GM18498 (cell line): ENCODE measurements around the gene SDCBP2.
"Not testable (repeated sequence)": the region's sequence is repeated elsewhere in the genome, so short reads cannot be mapped to it uniquely, and the experiment has no call there.

Source experiments
- ATAC-seq: cut with Tn5 transposase; IDR thresholded peaks from one replicate; pipeline ENCODE4 v1.9.1; 2021; ENCODE audit warnings: mild to moderate bottlenecking, moderate library complexity; ENCODE audit not compliant: unreplicated experiment

SDCBP2 gene

DNA sequence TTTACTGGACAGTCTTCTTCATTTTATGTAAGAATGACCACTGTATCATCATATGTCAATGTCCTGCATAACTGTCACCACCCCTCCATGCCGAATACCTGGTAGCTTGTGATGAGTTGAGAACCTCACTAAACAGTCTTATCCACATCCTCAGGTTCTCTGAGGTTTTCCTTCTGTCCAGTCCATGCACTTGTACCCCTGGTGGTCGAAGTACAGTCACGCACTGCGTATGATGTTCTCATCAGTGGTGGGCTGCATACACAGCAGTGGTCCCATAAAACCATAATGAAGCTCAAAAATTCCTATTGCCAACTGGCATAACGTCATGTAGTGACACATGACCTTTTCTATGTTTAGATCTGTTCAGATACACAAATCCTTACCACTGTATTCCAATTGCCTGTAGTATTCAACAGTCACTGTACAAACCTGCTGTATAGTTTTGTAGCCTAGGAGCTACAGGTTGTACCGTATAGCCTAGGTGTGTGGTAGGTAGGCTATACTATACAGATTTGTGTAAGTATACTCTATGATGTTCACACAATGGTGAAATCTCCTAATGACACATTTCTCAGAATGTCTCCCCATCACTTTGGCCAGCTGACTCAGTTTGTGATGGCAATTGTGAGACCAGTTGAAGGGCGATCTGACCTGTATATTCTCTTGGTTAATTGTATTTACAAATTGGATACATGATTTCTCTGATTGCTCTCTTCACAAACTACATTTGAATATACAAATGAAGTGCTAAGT is 31.3 kb upstream of the SDCBP2 start:
- no peak for ATAC-seq

DNA sequence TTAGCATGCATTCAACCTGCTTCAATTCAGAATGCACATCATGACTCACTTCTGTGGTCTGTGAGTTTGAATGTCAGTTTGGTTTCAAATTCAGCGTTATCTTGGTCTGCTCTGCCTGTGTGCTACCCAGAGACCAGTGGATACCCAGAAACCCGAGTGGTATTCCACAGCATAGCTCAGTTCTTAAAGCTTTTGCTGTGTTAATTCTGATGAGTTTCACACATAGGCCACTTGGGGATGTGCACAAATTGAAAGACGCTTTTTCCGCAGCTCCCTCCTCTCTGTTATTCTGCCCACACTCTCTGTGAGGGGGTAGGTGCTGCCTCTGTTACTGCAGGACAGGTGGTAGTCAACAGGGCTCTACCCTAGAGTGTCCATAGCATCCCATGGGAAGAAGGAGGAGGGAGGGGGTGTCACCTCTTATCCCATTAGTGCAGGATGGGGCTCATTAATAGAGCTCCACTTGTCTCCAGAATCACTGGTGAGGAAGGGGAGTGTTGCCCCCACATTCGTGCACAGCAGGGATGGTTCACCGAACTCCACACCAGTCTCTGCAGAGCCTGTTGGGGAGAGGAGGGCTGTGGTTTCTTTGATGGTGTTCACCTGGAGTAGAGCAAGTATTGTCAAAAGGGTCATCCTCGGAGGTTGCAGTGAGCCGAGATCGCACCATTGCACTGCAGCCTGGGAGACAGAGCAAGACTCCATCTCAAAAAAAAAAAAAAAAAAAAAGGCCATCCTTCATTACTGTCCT is 29.2 kb upstream of the SDCBP2 start:
- no peak for ATAC-seq

DNA sequence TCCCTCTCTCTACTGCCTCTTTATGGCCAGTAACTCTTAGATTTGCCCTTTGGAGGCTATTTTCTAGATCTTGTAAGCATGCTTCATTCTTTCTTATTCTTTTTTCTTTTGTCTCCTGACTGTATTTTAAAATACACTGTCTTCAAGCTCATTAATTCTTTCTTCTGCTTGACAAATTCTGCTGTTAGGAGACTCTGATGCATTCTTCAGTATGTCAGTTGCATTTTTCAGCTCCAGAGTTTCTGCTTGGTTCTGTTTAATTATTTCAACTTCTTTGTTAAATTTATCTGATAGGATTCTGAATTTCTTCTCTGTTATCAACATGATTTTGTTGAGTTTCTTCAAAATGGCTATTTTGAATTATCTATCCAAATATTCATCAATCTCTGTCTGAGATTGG is 25.0 kb upstream of the SDCBP2 start:
- ATAC-seq: no peak

DNA sequence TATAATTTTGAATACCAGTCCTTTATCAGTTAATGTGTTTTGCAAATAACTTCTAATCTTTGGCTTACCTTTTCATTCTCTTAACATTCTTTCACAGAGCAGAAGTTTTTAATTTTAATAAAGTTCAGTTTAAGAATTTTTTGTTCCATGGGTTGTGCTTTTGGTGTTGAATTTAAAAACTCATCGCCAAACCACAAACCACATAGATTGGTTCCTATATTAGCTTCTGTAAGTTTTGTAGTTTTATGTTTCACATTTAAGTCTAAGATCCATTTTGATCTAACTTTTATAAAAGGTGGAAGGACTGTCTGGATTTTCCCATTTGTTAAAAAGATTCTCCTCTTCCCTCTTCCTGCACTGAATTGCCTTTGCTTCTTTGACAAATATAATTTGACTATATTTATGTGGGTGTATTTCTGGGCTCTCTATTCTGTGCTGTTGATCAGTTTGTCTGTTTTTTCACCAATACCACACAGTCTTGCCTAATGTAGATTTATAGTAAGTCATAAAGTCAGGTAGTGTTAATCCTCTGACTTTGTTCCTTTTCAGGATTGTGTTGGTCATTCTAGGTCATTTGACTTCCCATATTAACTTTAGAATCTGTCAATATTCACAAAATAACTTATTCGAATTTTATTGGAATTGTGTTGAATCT is 17.5 kb upstream of the SDCBP2 start:
- ATAC-seq: no peak

DNA sequence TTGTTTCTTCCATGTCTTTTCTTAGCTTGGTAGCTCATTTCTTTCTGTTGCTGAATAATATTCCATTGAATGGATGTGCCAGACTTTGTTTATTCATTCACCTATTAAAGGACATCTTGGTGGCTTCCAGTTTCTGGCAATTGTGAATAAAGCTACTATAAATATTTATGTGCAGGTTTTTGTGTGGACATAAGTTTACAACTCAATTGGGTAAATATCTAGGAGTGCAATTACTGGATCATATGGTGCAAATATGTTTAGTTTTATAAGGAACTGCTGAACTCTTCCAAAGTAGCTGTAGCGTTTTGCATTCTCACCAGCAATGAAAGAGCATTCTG is 16.8 kb upstream of the SDCBP2 start:
- ATAC-seq: no peak

DNA sequence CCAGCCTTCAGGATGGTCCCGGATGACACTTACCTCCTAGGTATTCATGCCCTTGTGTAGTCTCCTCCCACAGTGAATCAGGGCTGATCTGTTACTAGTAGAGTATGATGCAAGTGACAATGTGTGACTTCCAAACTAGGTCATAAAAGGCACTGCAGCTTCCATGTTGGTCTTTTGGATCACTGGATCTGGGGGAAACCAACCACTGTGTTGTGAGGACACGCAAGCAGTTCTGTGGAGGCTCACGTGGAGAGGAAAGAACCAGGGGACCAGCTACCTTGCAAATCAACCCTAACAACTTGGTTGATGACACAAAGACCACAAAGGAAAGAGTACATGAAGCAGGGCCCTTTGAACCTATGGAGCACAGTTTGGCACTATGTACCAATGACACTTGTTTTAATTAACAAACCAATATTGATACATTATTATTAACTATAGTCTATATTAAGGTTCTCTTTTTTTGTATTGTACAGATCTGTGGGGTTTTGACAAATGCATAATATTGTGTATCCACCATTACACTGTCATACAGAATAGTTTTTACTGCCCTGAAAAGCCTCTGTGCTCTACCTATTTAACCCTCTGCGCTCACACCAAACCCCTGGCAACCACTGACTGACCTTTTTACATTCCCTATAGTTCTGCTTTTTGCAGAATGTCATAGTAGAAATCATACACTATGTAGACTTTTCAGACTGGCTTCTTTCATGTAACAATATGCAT is 16.3 kb upstream of the SDCBP2 start:
- ATAC-seq: no peak

DNA sequence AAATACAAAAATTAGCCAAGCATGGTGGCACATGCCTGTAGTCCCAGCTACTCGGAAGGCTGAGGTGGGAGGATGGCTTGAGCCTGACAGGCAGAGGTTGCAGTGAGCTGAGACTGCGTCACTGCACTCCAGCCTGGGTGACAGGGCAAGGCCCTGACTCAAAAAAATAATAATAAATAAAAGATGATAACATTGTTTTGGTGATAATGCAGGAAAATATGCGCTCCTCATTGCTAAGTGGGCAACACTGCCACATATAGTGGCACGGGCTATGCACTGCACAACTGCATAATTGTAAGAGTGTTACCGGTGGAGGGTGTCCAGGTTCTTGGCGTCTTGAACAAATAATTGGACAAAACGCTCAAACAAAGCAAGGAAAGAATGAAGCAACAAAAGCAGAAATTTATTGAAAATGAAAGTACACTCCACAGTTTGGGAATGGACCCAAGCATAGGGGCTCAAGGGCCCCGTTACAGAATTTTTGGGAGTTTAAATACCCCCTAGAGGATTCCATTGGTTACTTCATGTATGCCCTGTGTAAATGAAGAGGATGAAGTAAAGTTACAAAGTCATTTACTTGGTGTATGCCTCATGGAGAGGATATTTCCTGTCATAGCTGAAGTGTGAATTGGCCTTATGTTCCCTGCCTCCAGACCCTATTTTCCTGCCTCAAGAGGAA is 14.6 kb upstream of the SDCBP2 start:
- not testable (repeated sequence) for ATAC-seq

DNA sequence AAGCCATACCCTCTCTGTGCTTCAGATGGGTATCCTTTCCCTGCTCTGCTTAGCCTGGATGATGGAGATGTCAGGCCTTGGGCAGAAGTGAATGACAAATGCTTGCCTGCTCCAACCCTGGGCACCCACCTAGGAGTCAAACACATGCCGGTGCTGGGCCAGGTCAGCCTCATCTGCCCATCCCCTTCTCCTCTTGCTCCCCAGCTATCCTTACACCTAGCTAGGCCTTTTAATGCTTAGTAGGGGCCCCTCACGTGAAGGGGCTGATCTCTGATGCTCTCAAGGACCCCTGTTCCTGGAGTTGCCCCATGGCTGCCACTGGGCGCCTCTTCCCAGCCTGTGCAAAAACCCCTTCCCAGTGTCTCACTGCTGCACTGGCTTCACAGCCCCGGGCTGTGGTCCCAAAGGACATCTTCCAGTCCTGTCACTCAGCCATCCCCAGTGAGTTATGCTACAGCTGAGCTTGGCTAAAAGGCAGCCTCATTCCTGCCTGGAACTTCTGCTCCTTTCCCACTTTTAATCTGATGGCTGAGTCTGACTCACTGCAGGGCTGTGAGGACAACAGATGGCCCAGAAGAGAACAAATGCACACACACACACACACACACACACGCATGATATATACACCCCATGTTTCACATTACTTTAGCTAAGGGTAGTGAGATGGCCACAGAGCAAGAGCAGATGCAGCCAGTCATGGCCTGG is 12.8 kb upstream of the SDCBP2 start:
- no peak for ATAC-seq

DNA sequence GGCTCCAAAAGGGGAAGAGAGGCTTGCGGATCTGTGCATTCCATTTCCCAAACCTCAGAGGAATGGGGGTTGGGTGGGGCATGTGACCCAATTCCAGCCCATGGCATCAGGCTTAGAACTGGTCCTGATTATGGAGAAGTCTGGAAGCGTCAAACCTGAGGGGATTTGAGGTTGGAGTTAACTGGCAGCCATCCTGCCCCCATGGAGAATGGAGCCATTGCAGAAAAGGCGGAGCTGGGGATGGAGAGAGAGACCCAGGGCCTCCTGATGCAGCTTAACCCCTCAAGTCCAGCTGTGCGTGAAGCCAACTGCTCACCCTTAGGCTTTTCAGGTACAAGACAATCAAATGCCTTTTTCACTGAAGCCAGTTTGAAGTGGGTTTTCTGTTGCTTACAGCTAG is 9.9 kb upstream of the SDCBP2 start:
- no peak for ATAC-seq

DNA sequence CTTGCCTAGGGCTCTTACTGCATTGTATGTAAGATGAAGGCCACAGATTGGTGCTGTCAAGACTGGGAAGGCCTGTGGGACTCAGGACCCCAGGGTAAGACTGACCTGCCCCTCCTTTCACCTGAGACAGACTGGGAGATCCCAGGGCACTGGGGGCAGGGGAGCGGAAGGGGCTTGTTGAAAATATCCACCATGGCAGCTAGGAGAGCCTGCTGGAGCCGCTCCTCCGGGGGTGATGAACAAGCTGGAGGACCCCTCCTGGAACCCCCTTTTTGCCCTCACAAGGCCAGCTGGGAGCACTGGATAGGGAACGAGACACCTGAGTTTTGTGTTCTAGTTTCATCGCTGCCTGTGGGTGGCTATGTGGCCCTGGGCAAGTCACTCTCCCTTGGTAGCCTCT is 9.2 kb upstream of the SDCBP2 start:
- no peak for ATAC-seq

DNA sequence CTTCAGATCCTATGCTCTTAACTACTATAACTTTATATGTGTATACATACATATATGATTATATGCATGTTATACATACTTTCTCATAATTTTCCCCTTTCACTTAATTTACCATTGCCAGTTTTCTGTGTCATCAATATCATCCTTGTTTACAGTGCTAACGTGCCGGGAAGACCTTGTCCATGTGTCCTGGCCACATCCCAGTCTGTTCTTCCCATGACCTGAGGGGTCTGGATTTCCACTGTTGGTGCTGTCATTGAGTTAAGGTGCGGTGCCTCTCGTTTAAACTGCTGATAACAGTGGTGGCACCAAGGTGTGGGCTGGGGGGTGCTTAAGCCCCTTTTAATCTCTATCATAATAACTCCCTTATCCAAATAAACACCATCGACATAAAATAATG is 8.5 kb upstream of the SDCBP2 start:
- no peak for ATAC-seq

DNA sequence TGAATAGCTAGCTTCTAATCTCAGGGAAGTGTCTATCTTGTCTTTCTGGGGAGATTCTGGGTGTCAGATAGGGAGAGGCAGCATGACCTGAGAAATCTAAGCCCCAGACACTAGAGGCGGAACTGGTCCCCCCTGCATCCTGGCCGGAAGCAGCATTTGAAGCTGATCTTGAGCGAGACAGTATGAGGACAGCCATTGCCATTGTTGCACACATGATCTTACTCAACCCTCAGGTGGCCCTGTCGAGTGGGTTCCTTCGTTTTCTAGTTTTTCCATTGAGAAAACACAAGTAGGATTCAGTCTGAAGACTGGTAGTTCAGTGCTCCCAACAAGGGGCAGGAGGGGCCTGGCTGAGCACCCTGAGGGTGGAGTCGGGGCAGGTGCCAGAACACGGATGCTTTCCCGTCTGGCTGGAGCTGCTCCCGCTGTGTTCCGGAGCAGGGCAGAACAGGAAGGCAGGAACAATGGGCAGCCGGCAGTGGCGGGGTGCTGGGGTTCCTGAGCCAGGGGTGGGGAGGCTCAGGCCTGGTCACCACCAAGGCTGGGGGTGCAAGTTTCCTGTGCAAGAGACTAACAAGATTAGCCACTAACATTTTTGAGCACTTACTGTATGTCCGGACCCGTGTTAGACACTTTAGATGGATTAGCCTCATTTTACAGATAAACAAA is 7.9 kb upstream of the SDCBP2 start:
- ATAC-seq: no peak

DNA sequence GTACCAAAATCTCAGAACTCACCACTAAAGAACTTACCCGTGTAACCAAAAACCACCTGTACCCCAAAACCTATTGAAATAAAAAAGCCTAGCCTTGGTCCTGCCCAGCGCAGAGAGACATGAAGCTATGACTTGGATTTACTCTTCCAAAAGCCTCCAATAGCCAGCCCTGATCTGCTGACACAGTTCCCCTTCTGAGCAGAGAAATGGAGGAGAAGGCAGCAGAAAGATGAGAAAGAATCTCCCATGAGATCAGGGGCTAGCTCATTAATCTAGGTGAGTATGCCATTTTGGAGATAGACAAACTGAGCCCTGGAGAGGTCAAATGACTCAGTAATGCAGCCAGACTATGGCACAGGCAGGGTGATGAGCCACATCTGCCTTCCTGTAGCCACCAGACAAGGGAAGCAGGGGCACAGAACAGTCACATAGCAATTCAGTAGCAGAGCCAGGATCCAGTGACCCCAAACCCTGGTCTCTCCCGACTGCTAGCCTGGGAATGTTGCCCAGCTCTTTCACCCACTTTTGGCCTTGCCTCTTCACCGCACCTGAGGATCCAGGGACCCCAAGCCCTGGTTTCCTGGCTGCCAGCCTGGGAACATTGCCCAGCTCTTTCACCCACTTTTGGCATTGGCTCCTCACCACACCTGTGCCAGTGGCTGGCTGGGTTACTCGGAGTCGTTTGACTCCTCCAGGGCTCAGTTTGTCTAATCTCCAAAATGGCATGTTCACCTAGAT is 7.2 kb upstream of the SDCBP2 start:
- no peak for ATAC-seq

DNA sequence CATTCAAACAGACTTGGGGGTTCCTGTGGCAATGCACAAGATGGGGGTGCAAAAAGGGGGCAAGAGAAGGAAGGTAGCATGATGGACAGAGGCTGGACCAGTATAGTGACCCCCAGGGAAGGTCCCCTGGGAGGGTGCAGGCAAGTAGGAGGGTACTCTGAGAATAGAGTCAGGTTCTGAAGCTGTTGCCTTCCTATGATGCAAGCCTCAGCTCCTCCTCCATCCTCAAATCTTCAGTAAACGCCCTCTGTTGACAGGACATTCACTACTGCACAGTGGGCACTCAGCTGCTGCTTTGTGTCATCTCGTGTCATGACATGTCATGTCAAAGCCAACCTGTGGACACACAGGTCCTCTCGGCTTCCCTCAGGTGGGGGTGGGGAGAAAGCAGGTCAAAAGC is 5.8 kb upstream of the SDCBP2 start:
- no peak for ATAC-seq

DNA sequence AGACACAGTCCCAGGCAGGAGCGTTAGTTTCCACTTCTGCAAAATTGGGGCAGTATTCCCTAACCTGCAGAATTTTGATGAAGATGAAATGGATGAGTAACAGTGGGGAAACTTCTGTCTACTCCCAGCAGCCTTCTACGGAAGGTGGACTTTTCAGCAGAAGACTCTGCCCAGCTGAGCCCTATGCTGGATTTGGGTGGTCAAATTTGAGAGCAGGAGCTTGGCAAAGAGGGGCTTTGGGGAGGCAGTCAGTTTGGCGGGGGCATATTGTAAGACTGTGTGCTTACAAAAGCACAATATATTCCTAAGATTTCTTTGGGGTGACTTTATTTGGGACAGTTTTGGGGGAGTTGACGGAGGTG is 5.4 kb upstream of the SDCBP2 start:
- no peak for ATAC-seq

DNA sequence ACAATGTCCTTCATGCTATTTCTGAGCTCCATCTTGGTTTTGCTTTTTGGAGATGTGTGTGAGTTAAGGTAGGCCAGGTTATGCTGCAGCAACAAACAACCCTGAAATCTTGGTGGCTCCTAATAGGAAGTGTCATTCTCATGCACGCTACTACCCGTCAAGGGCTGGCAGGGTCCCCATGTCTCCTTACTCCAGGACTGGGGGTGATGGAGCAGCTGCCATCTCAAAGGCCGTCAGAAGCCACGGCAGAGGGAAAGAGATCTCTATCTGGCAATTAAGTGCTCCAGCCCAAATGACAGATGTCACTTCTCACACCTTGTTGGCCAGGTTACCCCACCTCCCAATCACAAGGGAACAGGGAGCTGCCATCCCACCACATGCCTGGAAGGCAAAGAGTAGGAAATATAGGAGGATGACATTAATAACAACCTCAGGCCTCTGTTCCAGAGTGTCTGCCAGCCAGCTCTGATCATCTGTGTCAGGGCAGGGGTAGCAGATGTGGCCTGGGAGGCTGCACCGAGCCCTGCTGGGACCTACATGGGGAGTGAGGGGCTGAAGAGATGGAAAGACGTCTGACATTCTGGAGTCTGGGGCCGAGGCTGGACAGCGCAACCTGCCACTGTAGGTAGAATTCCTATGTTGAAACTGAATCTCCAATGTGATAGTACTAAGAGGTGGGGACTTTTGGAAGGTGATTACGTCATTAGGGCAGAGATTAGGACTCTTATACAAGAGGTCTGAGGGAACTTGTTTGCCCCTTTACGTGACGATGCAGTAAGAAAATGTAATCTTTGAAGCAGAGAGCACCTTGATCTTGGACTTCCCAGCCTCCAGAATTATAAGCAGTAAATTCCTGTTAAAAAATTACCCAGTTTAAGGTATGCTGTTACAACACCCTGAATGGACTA is 4.8 kb upstream of the SDCBP2 start:
- no peak for ATAC-seq

DNA sequence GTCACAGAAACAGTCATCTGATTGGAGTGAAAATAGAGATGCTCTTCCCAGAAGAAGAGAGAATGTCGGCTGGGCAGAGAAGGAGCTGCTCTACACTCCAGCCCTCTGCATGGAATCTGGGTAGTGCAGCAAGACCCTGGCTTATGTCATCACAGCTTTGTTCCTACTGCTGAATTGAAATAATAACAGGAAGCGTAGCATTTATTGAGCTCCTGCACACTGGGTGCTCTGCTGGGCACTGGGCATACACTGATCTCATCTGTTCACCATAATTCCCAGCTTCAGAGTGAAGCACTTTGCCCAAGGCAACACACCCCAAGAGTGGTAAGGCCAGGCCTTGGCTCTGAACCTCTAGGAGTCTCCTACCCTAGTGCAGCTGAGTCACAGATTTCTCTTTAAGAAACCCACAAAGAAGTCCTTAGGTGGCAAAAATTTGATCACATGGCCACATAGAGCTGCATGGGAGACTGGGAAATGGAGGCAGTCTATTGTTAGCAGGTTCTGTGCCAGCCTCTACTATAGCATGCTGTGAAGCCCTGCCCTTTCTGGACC is 3.9 kb upstream of the SDCBP2 start:
- no peak for ATAC-seq
